NOMO-1 (cell line): Measurements from ENCODE around the gene ZNF655.
A peak's percentile ranks its signal among the peaks of the same experiment; 100 is the strongest.
"Not testable (repeated sequence)": the region's sequence is repeated elsewhere in the genome, so short reads cannot be mapped to it uniquely, and the experiment has no call there.

Experiments
- DNase-seq, 2 experiments: peaks; one replicate each; lab custom pipeline; 2025; ENCODE audit not compliant: unreplicated experiment in 2 of 2; lab: John Stamatoyannopoulos, UW

ZNF655 gene

DNA sequence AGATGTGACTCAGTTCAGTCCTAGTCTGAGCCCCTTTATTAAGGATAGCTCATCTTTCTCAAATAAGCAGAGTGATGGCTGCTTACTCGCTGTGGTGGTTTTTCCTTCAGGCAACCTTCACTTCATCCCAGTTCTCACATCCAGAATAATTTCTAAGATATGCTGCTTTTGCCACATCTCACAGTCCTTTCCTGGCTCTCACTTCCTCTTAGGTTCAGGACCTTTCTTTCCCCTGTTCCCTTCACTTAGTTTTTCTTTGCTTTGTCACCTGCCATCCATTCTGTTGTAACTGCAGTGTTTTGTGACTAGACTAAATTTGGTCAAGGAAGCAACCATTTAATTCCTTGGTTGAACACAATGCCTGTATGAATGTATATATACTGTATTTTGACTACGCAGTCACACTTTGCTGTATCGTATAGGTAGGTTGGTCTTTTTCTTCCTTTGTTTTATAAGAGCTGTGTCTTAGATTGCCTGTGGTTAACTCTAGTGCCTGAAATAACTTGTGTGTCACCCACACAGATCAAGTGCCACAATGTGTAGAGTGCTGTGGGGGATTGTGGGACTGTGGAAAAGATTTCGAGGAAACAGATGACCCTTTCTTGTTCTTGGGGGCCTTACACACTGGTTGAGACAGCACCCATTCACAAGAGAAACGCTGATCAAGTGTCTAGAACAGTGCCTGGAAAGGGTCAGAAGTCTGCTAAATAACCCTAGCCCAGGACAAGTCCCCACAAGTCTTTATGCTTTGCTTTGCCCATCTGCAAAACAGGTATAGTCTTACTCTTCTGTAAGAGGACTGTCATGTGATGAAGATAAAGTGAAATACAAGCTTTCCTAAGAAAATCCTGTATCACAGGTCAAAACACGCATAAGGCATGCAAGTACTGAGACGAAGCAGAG, 2.6 kb downstream of the ZNF655 start:
- no peak for DNase-seq

DNA sequence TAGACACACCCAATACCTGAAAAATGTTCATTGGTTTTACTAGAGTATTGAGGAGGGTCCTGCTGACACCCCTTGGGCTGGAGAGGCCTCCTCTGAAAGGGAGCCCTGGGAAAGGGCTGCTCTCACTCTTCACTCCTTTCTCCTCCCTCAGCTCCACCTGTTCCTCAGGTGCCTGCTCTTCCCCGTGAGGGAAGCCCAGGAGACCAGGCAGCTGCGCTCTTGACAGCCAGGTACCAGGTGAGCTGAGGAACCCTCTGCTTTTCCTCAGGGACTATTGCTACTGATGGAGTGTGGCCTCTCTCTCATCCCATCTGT, 3.3 kb downstream of the ZNF655 start:
- no peak for DNase-seq

DNA sequence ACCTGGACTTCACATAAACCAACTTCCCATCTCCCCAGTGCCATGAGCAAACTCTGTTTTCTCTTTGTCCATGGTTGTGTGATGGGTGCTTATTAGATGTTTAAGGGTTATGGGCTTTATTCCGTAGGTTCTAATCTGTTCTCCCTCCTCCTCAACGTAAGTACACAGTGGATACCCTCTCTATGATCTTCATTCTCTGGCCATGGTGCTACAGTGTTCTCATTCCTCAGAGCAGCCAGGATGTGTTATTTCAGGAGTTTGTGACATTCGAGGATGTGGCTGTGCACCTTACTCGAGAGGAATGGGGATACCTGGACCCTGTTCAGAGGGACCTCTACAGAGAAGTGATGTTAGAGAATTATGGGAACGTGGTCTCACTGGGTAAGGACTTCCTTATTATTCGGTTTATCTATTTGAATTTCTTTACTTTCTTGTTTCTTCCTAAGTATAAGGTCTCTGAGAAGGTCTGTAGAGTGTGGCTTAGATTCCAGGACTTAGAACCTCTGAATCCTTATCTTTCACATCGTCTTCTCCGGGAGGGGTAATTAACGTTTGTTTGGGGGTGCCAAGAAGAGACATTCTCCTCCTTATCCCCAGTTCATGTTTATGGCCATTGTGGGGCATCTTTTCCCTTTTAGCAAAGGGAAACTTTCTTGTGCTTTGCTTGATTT, 3.8 kb downstream of the ZNF655 start:
- no peak for DNase-seq

DNA sequence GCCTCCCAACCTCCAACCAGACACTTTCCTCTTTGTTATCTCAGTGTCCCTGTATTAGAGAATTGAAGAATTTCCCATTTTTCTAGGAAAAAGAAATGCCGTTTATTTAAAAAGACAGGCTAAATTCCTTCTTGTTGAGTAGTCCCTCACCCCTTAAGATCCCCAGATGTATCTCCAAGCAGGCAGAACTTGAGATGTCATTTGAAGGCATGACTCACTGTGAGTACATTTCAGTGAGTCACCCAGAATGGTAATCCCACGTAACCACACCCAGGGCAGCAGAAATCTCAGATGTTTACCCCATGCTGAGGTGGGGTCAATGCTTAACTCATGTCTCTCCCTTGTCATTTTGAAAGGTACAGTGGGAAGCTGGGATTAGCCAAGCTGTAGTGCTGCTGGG, 4.4 kb downstream of the ZNF655 start:
- no peak for DNase-seq

DNA sequence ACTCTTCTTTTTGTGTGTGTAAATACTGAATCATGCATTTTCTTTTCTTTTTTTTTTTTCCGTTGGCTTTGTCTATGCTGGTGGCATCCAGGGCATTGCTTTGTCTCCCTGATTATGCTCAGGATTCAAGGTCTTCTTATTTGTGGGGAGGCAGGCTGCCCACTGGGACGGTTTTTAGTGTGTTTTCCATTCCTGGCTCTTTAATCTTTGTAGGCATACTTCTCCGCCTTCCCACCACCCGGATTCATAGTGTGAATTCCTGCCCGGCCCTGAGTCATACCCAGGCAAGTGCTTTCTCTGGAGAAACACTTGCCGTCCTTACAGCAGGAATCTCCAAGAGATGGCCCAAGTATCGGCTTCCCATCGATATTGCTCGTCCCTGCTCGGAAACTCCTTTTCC, 5.2 kb downstream of the ZNF655 start:
- DNase-seq = no peak

DNA sequence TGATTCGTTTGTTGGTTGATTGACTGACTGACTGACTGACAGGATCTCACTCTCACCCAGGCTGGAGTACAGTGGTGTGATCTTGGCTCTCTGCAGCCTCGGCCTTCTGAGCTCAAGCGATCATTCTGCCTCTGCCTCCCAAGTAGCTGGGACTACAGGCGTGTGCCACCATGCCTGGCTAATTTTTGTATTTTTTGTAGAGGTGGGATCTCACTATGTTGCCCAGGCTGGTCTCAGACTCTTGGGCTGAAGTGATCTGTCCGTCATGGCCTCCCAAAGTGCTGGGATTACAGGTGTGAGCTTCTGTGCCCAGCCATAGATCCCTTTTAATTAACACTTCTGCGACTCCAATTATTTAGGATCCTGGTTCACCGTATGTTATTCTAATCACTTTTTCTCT, 10.3 kb downstream of the ZNF655 start:
- DNase-seq = not testable (repeated sequence)

DNA sequence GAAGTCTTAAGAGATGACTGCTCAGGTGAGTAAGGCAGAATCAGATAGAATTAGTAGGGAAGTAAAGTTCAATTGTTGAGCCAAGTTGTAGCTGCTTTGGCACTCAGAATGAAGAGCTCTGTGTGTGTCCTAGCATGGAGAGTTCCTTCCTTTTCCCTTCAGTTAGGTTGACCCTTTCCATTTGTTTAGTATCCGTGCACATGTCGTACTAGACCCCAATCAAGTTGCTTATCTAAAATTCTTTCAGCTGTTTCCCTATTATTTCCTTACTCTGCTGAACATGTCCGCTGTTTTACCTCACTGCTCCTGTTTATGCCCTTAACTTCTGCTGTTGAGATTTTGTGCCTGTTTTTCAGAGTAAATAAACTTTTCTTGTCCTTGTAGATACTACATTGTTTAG, 13.3 kb downstream of the ZNF655 start:
- DNase-seq = no peak

DNA sequence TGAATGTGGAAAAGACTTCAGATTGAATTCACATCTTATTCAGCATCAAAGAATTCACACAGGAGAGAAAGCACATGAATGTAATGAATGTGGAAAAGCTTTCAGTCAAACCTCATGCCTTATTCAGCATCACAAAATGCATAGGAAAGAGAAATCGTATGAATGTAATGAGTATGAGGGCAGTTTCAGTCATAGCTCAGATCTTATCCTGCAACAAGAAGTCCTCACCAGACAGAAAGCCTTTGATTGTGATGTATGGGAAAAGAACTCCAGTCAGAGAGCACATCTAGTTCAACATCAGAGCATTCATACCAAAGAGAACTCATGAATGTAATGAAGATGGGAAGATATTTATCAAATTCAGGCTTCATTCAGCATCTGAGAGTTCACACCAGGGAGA, 14.8 kb downstream of the ZNF655 start:
- no peak for DNase-seq

DNA sequence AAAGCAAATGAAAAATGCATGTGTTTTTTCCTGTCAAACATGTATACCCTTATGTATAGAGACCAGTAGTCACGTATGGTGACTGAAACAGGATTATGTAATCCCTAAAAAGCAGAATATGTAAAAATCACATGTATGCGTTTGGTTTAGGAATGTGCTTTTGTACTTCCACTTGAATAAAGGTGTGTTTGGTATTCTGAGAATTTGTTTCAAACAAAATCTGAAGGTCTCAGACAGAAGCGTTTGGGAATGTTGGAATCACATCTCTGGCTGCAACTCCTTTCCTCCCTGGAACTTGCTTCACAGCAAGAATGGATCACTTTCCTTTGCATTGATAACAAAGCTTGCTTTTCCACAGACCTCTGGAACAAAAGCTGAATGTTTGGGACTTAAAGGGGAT, 17.8 kb downstream of the ZNF655 start:
- no peak for DNase-seq

DNA sequence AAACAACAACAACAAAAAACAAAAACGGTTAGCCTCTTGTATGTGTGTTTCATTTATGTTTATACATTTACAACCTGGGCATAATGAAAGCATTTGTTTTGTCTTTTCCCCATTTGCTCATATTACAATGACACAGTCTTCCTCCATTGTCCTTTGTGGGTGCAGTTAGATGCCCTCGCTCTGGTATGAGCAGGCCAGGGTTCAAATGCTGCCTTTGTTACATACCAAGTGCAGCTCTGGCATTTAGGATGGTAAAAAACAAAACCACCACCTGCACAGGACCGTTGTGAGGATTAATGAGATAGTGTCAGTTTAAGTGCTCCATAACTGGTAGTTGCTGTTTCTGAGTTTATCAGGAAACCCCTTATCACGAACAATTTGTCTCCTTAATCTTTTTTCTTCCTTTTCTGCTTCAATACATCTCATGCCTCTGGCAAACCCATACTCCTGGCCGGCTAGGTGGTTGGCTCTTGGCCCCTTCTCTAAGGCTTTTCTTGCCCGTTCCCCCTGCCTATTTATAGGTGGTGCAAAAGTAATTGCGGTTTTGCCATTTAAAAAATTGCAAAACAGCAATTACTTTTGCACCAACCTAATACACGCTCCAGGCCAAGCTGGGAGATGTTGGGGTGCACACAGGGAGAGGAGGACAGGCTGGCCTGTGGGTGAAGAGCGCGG, 21.0 kb downstream of the ZNF655 start:
- no peak for DNase-seq

DNA sequence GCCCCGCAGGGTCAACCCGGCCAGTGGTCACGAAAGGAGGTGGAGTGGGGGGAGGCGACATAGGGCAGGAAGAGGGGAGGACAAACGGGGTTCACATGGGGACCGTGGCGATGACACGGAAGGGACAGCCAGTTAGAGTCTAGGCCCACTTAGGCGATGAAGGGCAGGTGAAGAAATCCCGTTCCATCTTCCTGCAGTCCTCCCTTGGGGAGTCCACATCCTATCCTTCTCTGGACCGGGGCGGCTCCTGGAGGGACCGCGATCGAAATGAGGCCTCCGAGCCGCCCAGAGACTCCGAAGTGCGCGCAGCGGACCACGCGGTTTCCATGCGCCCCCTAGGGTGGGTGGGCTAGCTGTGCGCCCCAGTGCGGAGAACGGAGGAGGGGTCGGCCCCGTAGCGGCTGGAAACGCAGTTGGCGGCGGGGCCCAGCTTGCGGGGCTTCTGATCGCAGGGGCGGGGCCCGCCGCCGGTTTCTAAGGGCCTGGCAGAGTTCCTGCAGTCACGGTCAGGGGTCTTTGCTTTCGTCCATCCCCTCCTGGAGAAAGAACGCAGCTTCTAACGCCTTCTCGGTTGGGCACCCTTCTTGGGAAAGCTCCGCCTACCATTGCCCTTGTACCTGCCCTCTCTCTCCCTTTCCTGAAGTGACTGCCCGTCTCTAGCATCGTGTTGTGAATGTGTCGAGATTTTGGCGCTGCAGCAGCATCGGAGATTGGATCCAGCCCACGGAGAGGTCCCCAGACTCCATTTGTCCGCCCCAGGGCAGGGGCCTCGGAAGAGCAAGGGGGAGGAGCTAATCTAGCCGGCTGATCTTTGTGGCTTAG, 21.7 kb downstream of the ZNF655 start:
- DNase-seq = peak in 1 of 2 experiments; percentile 31

DNA sequence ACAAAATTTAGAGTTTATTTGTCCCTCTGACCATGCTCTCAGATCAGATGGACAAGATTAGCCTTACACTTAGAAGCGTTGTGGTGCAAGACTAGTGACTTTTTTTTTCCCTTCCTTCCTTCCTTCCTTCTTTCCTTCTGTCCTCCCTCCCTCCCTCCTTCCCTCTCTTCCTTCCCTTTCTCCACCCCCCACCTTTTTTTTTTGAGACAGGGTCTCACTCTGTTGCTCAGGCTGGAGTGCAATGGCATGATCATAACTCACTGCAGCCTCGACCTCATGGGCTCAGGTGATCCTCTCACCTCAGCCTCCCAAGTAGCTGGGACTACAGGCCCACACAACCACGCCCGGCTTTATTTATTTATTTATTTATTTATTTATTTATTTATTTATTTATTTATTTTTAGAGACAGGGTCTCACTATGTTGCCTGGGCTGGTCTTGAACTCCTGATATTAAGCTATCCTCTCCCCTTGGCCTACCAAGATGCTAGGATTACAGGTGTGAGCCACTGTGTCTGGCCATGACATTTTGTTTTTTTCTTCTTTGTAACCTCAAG, 22.4 kb downstream of the ZNF655 start:
- DNase-seq = not testable (repeated sequence)

DNA sequence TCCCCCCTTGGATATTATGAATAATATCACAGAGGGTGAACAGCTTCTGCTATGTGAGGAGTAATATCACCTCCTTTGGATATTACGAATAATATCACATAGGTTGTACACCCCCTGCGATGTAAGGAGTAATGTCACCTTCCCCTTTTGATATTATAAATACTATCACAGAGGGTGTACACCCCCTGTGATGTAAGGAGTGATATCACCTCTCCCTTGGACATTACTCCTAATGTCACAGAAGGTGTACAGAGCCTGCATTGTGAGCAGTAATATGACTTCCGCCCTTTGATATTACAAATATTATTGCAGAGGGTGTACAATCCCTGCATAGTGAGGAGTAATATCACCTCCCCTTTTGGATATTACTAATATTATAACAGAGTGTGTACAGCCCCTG, 30.4 kb downstream of the ZNF655 start:
- no peak for DNase-seq

DNA sequence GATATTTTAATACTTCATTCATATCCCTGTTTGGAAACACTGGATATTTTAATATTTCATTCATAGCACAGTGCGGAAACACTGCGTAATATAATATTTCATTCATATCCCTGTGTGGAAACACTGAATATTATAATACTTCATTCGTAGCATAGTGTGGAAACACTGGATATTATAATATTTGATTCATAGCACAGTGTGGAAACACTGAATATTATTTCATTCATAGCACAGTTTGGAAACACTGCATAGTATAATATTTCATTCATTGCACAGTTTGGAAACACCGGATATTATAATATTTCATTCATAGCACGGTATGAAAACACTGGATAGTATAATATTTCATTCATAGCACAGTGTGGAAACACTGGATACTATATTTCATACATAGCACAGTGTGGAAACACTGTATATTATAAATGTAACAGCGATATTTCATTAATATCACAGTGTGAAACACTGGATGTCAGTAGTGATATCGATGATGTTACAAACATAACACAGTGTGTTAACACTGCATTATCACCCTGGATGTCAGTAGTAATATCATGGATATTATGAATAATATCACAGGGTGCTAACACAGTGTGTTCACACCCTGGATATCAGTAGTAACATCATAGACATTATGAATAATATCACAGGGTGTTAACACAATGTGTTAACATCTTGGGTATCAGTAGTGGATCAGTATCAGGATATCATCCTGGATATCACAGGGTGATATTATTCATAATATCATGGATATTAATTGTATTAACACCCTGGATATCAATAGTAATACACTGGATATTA, 36.7 kb downstream of the ZNF655 start:
- peak in 1 of 2 experiments; percentile 50 for DNase-seq

DNA sequence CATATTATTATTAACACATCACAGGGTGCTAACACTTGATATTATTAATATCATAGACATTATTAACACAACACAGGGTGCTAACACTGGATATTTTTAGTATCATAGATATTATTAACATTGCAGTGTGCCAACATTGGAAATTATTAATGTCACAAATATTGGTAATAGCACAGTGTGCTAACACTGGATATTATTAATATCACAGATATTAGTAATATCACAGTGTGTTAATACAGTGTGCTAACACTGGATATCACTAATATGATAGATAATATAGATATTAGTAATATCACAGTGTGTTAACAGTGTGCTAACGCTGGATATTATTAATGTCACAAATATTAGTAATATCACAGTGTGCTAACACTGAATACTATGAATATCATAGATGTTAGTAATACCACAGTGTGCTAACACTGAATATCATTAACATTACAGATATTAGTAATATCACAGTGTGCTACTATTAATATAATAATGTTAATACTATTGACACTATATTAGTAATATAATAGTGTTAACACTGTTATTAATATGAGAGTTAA, 38.0 kb downstream of the ZNF655 start:
- no peak for DNase-seq

DNA sequence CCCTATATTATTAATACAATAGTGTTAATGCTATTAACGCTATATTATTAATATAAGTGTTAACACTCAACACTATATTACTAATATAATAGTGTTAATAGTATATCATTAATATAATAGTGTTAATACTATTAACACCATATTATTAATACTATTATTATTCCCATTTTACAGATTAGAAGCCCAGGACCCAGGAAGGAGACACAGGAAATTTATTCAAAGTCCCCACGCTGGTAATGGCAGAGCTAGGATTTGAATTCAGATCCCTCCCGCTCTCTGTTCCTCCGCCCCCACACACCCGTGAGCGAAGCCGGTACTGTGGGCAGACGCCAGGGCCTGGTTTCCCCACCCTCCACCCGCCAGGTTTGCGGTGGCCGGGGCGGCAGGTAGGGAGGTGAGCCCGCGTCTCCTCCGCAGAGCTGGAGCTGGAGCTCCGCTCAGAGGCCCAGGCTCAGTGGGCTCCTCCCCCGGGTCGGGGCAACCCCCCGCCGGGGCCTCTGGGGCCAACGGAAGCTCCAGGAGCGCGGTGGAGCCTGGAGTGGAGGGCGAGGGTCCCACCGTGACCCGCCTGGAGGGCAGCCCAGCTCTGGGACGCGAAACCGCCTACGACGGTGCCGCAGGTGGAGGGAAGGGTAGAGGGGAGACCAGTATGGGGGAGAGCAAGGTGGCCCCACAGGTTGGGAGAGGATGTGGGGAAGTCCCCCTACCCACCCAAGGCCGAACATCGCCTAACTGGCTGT, 39.5 kb downstream of the ZNF655 start, which contains the start of gene TMEM225B:
TMEM225B (plus strand) TSS at position 506 of the 740 bp plus-strand sequence. CDS start 6,122 bp downstream, outside the sequence.
- peak in 1 of 2 experiments; percentile 27 for DNase-seq

DNA sequence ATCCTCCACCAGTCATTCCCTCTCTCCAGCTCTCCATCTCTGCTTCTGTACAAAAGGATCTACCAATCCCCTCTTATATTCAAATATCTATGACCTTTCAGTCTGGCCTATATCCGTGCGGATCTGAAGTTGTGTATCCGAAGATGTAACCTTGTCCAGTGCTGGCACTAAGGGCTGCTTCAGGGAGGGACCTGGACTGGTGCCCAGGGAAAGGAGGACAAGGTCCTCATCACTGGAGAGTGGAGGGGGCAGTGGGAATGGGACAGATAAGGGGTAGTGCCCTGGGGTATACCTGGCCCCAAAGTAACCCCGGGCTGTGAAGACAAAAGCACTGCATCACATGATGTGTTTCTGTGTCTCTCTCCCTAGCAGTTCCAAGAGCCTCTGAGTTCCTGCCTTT, 41.4 kb downstream of the ZNF655 start:
- DNase-seq = no peak

DNA sequence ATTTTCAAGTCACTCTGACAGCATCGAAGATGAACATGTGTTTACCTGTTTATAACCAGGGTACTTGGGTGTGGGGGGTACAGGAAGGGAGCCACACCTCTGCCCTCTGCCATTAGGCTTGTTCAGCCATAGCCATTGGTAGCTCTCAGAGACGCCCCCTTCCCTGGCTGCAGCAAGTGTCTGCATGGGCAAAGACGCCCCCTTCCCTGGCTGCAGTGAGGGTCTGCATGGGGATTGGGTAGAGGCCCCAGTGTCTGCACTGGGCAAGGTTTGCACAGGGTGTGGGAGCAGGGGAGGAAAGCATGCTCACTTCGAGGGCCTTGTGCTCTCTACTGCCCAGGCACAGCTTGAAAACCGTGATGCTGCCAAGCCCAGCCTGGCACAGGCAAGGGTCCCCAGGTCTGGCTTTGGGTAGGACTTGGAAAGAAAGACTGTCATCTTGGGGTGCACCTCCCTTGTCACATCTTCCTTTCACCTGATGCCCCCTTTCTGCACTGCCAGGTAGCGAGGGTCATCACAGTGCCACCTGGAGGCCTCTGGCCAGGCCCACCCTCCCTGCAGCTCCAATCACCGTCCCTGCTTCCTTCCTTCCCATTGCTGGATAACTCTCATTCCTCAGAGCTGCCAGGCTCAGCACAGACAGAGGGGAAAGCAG, 43.3 kb downstream of the ZNF655 start:
- DNase-seq = no peak
